CD14-positive monocyte (primary cell): ENCODE measurements around the gene PBX4. TPM values are rescaled to one million over a fixed set of nuclear protein-coding genes. Genes with fewer than 3 reads are reported as not detected.
A peak's percentile ranks its signal among the peaks of the same experiment; 100 is the strongest.

Experiments used
- DNase-seq, 3 donors: peaks; one replicate each; pipeline ENCODE4 v3.0.0-alpha.2; 2011 to 2022
- H2AFZ ChIP-seq: 2 replicates; pipeline ENCODE4 v1.6.0; 2012; ENCODE audit warnings: mild to moderate bottlenecking, low read depth, low read length, inconsistent platforms; ENCODE audit not compliant: insufficient read depth, poor library complexity, severe bottlenecking
- H3K27ac ChIP-seq, 2 donors: 1 replicate in 1 of 2; 2 replicates in 1 of 2; pipeline ENCODE4 v1.5.1; 2012 to 2013; ENCODE audit warnings: low read length in 2 of 2, control low read depth in 1 of 2, inconsistent platforms in 1 of 2, low read depth in 1 of 2, mild to moderate bottlenecking in 1 of 2
- H3K27me3 ChIP-seq, 2 donors: one replicate each; pipeline versions ENCODE4 v1.6.0 to v1.6.1; 2011 to 2013; ENCODE audit warnings: low read length in 2 of 2; ENCODE audit not compliant: control insufficient read depth in 2 of 2, insufficient read depth in 2 of 2
- H3K36me3 ChIP-seq, 2 donors: replicated peaks in 1 of 2; 1 replicate in 1 of 2; 2 replicates in 1 of 2; pipeline versions ENCODE4 v1.5.1 to v1.6.1; 2012 to 2013; ENCODE audit warnings: low read length in 2 of 2, control low read depth in 1 of 2, inconsistent platforms in 1 of 2, mild to moderate bottlenecking in 1 of 2; ENCODE audit not compliant: insufficient read depth in 2 of 2, control insufficient read depth in 1 of 2
- H3K4me1 ChIP-seq, 2 donors: 1 replicate in 1 of 2; 2 replicates in 1 of 2; pipeline versions ENCODE4 v1.5.1 to v1.6.1; 2012 to 2013; ENCODE audit warnings: low read length in 2 of 2, control low read depth in 1 of 2, inconsistent platforms in 1 of 2, mild to moderate bottlenecking in 1 of 2, moderate library complexity in 1 of 2; ENCODE audit not compliant: insufficient read depth in 2 of 2, control insufficient read depth in 1 of 2
- H3K4me2 ChIP-seq: replicated peaks from 2 replicates; pipeline ENCODE3; 2012; ENCODE audit warnings: low read length, moderate library complexity, mild to moderate bottlenecking; ENCODE audit not compliant: poor library complexity, severe bottlenecking; ENCODE audit errors: extremely low read depth
- H3K4me3 ChIP-seq, 3 experiments: fragments of 200-600 bp in 1 of 3; sonication (generic) in 1 of 3; replicated peaks in 1 of 3; 1 replicate in 2 of 3; 2 replicates in 1 of 3; pipeline ENCODE4 v1.5.1; 2011 to 2013; ENCODE audit warnings: low read length in 3 of 3, mild to moderate bottlenecking in 3 of 3, control low read depth in 2 of 3, low read depth in 2 of 3, inconsistent platforms in 1 of 3, moderate library complexity in 1 of 3
- H3K79me2 ChIP-seq: 2 replicates; pipeline ENCODE4 v1.6.0; 2012; ENCODE audit warnings: mild to moderate bottlenecking, control low read depth, inconsistent platforms, low read length, moderate library complexity; ENCODE audit not compliant: insufficient read depth
- H3K9ac ChIP-seq: 2 replicates; pipeline ENCODE4 v1.6.0; 2017; ENCODE audit warnings: low read length, mild to moderate bottlenecking; ENCODE audit not compliant: insufficient read depth, poor library complexity, severe bottlenecking
- H3K9me3 ChIP-seq, 2 donors: replicated peaks in 1 of 2; 1 replicate in 1 of 2; 2 replicates in 1 of 2; pipeline versions ENCODE4 v1.5.1 to v1.6.1; 2012 to 2013; ENCODE audit warnings: low read length in 2 of 2, control low read depth in 1 of 2; ENCODE audit not compliant: control insufficient read depth in 1 of 2, insufficient read depth in 1 of 2
- H4K20me1 ChIP-seq: 2 replicates; pipeline ENCODE4 v1.6.0; 2012; ENCODE audit warnings: mild to moderate bottlenecking, low read length, control low read depth, moderate library complexity; ENCODE audit not compliant: insufficient read depth
- H3K27ac Mint-ChIP-seq, 7 donors: one replicate each; pipeline ENCODE4 v1.8.0; 2020; ENCODE audit warnings: mild to moderate bottlenecking in 7 of 7, mixed read lengths in 7 of 7, moderate library complexity in 6 of 7, inconsistent platforms in 2 of 7
- H3K27me3 Mint-ChIP-seq, 3 donors: one replicate each; pipeline ENCODE4 v1.8.0; 2021 to 2022; ENCODE audit warnings: low read depth in 3 of 3, mild to moderate bottlenecking in 3 of 3, mixed read lengths in 3 of 3, moderate library complexity in 3 of 3, inconsistent platforms in 1 of 3
- H3K36me3 Mint-ChIP-seq, 2 donors: one replicate each; pipeline ENCODE4 v1.8.0; 2020; ENCODE audit warnings: mixed read lengths in 2 of 2, inconsistent platforms in 1 of 2, mild to moderate bottlenecking in 1 of 2
- H3K4me1 Mint-ChIP-seq: one replicate; pipeline ENCODE4 v1.8.0; 2020; ENCODE audit warnings: mild to moderate bottlenecking, mixed read lengths
- H3K4me3 Mint-ChIP-seq, 2 donors: one replicate each; pipeline ENCODE4 v1.8.0; 2020; ENCODE audit warnings: mild to moderate bottlenecking in 2 of 2, mixed read lengths in 2 of 2, moderate library complexity in 1 of 2
- H3K9me3 Mint-ChIP-seq, 7 donors: one replicate each; pipeline ENCODE4 v1.8.0; 2020 to 2022; ENCODE audit warnings: mixed read lengths in 7 of 7, mild to moderate bottlenecking in 6 of 7, moderate library complexity in 6 of 7, inconsistent platforms in 2 of 7
- WGBS: methylation state at CpG from one replicate; pipeline ENCODE4 v1.1.5; 2013; ENCODE audit warnings: missing lambda C conversion rate; ENCODE audit not compliant: insufficient coverage; 5-methylcytosine and 5-hydroxymethylcytosine counted together
- intact Hi-C, 2 donors: fragments of 100-400 bp; cut with micrococcal nuclease; formaldehyde crosslinking; loops; one replicate each; pipeline versions ENCODE4 v1.15.0 to v1.15.1; 2023
- polyA plus RNA-seq, 3 donors: library from polyadenylated mRNA; depleted of rRNA in 1 of 3; unstranded in 2 of 3; stranded (reverse) in 1 of 3; fragments of 300-500 nt in 2 of 3; fragments of >200 nt in 1 of 3; fragmentation: Illumina TruSeq in 2 of 3; gene quantifications; 1 replicate in 2 of 3; 2 replicates in 1 of 3; pipeline ENCODE4 v1.2.3, GENCODE V29; 2012 to 2021
- TF ChIP-seq, protein P1 (sequence below): fragments of 200-600 bp; IDR thresholded peaks from one replicate; pipeline ENCODE4 v1.8.0; 2022; ENCODE audit warnings: antibody characterized with exemption, mild to moderate bottlenecking

Gene PBX4
- polyA plus RNA-seq, 3 donors, result 2.4 TPM; not detected in 2

DNA sequence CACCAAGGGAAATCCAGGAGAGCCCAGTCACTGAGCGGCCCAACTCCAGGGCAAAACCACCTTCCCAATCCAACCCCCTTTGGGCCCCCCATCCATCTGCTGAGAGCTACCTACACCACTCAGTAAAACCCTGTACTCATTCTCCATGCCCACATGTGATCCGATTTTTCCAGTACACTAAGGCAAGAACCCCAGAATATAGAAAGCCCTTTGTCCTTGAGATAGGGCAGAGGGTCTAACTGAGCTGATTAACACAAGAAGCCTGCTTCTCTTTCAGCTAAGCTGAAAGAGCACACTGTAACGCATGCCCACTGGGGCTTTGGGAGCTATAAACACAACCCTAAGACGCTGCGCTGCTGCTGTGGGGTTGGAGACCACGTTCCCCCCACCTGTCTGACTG lies 36.0 kb downstream of the PBX4 start:
- WGBS, result 98% methylated on average over 6 of the region's 6 CpGs
- peak overlapping the region in 1 of 7 donors; percentile 46 for H3K27ac Mint-ChIP-seq
- Histone ChIP-seq H3K9ac (no peak overlapping the region), H3K4me2 (no peak overlapping the region), H4K20me1 (no peaks in the 10 kb centered on the region), H3K4me1 (peaks cover 0 to 4% of the 10 kb centered on the region in 2 donors), H3K27ac (no peak overlapping the region), H3K4me3 (no peak overlapping the region), H3K9me3 (no peaks in the 10 kb centered on the region), H2AFZ (no peak overlapping the region), H3K79me2 (no peaks in the 10 kb centered on the region), H3K36me3 (no peaks in the 10 kb centered on the region), H3K27me3 (no peaks in the 10 kb centered on the region)
- H3K9me3 Mint-ChIP-seq, result no peaks in the 10 kb centered on the region
- intact Hi-C loops, result no loop called here
- H3K4me3 Mint-ChIP-seq, result no peak overlapping the region
- peaks cover 0 to 2% (median 1%) of the 10 kb centered on the region in 3 donors for H3K27me3 Mint-ChIP-seq
- TF ChIP-seq, protein P1, sequence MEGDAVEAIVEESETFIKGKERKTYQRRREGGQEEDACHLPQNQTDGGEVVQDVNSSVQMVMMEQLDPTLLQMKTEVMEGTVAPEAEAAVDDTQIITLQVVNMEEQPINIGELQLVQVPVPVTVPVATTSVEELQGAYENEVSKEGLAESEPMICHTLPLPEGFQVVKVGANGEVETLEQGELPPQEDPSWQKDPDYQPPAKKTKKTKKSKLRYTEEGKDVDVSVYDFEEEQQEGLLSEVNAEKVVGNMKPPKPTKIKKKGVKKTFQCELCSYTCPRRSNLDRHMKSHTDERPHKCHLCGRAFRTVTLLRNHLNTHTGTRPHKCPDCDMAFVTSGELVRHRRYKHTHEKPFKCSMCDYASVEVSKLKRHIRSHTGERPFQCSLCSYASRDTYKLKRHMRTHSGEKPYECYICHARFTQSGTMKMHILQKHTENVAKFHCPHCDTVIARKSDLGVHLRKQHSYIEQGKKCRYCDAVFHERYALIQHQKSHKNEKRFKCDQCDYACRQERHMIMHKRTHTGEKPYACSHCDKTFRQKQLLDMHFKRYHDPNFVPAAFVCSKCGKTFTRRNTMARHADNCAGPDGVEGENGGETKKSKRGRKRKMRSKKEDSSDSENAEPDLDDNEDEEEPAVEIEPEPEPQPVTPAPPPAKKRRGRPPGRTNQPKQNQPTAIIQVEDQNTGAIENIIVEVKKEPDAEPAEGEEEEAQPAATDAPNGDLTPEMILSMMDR, result no peak
- peaks cover 4% of the 10 kb centered on the region for H3K4me1 Mint-ChIP-seq
- no peaks in the 10 kb centered on the region for H3K36me3 Mint-ChIP-seq
- no peak for DNase-seq

DNA sequence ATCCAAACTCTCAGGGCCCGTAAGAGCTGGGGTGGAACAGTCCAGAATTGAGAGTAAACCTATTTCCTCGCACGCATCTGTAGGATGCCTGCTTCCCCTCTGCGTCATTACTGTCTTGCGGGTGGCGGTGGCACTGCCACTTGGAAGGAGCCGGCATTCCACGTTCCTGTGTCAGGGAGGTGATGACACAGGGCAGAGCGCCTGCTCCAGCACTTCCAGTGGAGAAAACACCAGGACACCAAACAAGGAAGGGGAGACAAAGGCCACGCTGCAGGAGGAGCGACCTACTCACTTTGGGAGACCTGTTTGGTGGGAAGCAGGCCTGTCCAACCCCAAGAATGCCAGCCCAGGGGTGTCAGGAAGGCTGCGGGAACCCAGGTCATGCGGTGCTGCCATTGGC lies 37.1 kb downstream of the PBX4 start:
- H3K9ac ChIP-seq, result no peak overlapping the region
- H3K9me3 ChIP-seq, result no peaks in the 10 kb centered on the region
- intact Hi-C loops, result no loop called here
- no peaks in the 10 kb centered on the region for H3K36me3 ChIP-seq
- no peak overlapping the region for H2AFZ ChIP-seq
- H3K27ac ChIP-seq, result no peak overlapping the region
- no peaks in the 10 kb centered on the region for H3K36me3 Mint-ChIP-seq
- H3K27ac Mint-ChIP-seq, result peak overlapping the region in 1 of 7 donors; percentile 47
- DNase-seq, result no peak
- H3K79me2 ChIP-seq, result no peaks in the 10 kb centered on the region
- peaks cover 4% of the 10 kb centered on the region for H3K4me1 Mint-ChIP-seq
- peaks cover 0 to 4% of the 10 kb centered on the region in 2 donors for H3K4me1 ChIP-seq
- no peak overlapping the region for H3K4me3 Mint-ChIP-seq
- H4K20me1 ChIP-seq, result no peaks in the 10 kb centered on the region
- no peaks in the 10 kb centered on the region for H3K27me3 ChIP-seq
- H3K27me3 Mint-ChIP-seq, result peaks cover 0 to 2% (median 1%) of the 10 kb centered on the region in 3 donors
- no peaks in the 10 kb centered on the region for H3K9me3 Mint-ChIP-seq
- TF ChIP-seq, protein P1, result no peak
- no peak overlapping the region for H3K4me2 ChIP-seq
- no peak overlapping the region for H3K4me3 ChIP-seq
- 92% methylated on average over 13 of the region's 13 CpGs for WGBS
